HG02610 (cell line): ENCODE data around the gene GTF2IRD1.
"Not testable (repeated sequence)": the region's sequence is repeated elsewhere in the genome, so short reads cannot be mapped to it uniquely, and the experiment has no call there.

Experiments
- ATAC-seq: cut with Tn5 transposase; IDR thresholded peaks from one replicate; pipeline ENCODE4 v1.9.1; 2021; ENCODE audit warnings: mild to moderate bottlenecking, moderate library complexity; ENCODE audit not compliant: unreplicated experiment

Gene GTF2IRD1, protein sequence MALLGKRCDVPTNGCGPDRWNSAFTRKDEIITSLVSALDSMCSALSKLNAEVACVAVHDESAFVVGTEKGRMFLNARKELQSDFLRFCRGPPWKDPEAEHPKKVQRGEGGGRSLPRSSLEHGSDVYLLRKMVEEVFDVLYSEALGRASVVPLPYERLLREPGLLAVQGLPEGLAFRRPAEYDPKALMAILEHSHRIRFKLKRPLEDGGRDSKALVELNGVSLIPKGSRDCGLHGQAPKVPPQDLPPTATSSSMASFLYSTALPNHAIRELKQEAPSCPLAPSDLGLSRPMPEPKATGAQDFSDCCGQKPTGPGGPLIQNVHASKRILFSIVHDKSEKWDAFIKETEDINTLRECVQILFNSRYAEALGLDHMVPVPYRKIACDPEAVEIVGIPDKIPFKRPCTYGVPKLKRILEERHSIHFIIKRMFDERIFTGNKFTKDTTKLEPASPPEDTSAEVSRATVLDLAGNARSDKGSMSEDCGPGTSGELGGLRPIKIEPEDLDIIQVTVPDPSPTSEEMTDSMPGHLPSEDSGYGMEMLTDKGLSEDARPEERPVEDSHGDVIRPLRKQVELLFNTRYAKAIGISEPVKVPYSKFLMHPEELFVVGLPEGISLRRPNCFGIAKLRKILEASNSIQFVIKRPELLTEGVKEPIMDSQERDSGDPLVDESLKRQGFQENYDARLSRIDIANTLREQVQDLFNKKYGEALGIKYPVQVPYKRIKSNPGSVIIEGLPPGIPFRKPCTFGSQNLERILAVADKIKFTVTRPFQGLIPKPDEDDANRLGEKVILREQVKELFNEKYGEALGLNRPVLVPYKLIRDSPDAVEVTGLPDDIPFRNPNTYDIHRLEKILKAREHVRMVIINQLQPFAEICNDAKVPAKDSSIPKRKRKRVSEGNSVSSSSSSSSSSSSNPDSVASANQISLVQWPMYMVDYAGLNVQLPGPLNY

DNA sequence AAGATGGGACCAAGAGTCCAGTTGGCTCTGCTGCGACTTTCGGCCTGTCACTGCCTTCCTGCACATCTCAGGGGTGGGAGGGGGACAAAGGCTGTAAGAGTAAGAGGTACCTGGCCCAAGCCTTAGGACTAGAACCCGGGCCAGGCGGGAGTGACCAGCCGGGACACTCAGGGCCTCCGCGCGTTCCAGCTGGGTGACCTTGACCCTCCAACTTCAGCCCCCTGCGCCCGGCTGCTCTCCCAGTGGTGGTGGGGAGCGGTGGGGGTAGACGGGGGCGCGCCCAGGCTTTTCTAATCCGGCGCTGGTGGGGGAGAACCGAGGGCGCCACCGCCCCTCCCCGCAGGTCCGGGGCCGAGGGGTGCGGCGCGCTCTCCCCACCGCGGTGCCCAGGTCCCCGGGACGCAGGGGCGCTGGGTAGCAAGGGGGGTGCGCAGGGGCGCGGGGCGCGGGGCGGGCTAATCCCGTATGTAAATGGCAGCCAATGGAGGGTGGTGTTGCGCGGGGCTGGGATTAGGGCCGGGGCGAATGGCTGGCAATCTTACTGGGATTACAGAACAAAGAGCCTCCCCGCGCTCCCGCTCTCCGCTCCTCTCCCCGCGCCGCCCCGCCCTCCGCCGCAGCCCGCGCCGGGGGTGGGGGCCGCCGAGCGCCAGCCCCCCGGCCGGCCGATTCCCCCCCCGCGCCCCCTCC, at the start of gene GTF2IRD1:
TSS of gene GTF2IRD1 (plus strand) at position 585 of the 690 bp plus-strand sequence. CDS start 54,175 bp downstream, outside the sequence.
- ATAC-seq: no peak

DNA sequence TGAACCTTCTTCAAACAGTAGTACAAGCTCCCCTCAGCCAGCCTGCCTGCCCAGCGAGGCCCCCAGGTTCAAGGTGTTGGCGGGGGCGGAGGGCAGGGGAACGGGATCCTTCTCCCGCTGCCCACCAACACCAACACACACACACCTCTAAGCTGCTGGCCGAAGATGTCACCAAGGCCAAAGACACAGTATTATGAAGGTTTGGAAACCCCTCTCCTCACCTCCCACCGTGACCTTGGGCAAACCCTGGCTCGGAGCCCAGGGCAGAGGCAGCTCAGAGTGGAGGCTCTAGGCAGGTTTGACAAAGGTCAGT, 49.4 kb upstream of the GTF2IRD1 start:
- no peak for ATAC-seq

DNA sequence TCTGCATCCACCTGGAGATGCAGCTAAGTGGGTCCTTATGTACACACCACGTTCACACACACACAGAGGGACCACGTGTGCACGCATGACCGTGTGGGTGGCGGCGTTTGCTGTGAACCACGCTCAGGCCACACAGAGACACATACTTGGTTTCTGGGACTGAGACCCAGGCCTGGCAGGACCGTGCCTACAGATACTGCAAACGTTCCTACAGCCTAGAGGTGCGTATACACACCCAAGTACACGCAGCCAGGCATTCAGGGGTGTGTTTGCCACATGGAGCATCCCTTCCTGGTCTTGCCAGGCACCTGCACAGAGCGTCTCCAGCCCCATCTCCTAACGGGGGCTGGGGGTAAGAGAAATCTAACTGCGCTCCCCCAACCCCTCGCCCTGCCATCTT, 49.0 kb upstream of the GTF2IRD1 start:
- ATAC-seq: no peak

DNA sequence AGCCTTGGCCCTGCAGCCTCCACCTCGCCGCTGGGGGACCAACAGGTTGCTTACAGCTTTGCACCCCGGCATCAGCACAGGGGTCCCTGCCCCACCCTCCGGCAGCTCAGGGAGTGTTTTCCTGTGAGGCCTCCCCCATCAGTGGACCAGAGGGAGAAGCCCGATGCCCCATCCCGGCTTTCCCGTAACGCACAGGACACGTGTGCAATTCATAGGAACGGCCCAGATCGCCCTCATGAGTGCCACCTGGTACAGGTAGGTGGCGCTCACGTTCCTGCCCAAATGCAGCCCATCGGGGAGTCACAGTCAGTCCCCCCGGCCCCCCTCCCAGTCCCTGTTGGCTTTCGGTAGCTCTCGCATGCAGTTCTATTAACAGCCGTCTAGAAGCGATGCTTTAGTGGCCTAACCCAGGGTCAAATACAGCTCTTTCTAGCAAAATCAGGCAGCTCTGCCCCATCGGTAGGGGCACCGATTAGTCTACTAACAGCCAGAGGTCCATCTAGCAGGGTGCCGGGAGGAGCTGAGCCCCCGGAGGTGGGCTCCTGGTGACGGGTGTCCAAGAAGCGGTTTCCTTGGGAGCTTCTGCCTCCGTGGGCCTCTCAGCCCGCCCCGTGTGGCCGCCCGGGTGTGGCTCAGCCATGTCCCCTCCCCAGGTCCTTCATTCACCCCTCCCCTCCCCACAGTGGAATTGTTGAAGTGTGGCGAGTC, 48.4 kb upstream of the GTF2IRD1 start:
- ATAC-seq: no peak

DNA sequence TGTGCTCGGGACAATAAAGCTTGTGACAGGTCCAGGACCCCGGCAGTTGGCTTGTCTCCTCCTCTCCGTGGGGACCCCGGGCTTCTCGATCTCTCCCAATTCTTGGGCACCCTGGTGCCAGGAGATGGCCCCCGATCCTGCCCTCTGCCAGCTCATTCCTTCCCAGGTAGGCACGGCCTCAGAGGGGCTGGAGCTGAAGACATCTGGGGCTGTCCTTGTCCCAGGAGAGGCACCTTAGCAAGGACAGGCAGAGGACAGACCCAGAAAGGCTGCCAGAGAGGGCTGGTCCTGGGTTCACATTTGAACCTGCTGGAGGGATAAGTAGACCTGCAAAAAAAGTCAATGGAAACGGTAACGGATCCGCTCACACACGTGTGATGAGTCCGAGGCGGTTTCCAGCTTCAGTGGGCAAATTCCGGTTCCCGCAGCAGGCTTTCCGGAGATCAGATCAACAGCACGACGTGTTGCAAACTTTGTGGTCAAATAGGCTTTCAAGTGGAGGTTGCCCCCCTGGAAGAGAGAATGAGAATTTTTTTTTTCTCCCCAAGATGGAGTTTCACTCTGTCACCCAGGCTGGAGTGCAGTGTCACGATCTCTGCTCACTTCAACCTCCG, 47.7 kb upstream of the GTF2IRD1 start:
- no peak for ATAC-seq

DNA sequence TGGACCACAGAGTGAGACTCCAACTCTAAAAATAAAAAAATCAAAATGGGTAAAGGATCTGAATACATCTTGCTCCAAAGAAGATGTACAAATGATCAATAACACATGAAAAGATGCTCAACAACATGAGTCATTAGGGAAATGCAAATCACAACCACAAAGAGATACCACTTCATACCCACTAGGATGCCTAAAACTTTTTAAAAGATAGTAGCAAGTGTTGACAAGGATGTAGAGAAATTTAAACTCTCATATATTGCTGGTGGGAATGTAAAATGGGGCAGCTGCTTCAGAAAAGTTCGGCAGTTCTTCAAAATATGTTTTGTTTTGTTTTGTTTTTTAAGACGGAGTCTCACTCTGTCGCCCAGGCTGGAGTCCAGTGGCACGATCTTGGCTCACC, 45.7 kb upstream of the GTF2IRD1 start:
- ATAC-seq: no peak

DNA sequence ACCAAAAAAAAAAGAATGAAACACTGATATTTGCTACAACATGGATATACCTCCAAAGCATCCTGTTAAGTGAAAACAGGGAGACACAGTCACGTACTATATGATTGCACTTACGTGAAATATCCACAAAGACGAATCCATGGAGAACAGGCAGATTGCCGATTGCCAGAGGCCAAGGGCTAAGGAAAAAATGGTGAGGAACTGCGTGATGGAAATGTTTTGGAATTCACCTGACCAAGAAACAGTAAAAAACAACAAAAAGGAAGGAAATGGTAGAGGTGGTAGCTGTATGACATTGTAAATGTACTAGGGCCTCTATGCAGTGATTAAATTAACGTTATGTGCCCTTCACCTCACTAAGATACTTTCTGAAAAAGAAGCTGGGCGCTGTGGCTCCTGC, 44.1 kb upstream of the GTF2IRD1 start:
- no peak for ATAC-seq

DNA sequence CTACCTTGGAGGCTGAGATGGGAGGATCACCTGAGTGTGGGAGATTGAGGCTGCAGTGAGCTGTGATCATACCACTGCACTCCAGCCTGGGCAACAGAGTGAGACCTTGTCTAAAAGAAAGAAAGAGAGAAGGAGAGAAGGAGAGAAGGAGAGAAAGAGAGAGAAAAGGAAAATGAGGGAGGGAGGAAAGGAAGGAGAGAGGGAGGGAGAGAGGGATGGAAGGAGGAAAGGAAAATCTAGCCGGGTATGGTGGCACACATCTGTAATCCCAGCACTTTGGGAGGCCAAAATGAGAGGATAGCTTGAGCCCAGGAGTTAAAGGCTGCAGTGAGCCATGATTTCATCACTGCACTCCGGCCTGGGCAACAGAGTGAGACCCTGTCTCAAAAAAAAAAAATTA, 42.9 kb upstream of the GTF2IRD1 start:
- no peak for ATAC-seq

DNA sequence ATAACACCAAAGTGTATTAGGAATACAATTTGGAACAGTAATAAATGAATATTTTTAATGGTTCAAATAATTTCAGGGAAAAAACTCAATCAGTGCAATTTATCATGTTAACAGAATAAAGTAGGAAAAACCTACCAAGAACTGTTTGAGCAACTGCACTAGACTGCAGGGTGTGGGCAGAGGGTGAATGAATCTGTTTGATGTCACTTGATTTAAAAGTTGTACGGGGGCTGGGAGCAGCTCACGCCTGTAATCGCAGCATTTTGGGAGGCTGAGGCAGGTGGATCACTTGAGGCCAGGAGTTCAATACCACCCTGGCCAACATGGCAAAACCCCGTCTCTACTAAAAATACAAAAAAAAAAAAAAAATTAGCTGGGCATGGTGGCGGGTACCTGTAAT, 42.1 kb upstream of the GTF2IRD1 start:
- not testable (repeated sequence) for ATAC-seq

DNA sequence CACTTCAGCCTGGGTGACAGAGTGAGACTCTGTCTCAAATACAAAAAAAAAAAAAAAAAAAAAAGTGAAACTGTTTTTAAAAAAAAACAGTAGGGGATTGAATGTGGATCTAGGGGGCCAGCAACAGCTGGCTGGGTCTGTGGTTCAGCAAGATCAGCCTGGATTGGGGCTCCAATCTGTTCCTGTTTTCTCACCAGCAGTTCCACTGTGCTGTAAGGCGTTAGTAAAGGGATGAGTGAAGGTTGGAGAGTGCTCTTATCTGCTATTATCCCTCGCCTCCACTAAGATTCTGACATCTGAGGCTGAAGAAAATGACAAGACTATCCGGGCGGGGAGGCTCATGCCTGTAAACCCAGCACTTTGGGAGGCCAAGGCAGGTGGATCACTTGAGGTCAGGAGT, 41.6 kb upstream of the GTF2IRD1 start:
- ATAC-seq: no peak

DNA sequence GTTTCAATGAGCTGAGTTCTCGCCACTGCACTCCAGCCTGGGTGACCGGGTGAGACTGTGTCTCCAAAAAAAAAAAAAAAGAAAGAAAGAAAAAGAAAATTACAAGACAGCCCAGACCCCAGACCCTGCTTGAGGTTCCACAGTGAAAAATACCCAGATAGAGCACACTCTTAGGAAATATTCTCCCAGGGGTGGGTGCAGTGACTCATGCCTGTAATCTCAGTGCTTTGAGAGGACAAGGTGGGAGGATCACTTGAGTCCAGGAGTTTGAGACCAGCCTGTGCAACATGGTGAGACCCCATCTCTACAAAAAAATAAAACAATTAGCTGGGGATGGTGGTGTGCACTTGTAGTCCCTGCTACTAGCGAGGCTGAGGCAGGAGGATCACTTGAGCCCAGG, 41.1 kb upstream of the GTF2IRD1 start:
- no peak for ATAC-seq

DNA sequence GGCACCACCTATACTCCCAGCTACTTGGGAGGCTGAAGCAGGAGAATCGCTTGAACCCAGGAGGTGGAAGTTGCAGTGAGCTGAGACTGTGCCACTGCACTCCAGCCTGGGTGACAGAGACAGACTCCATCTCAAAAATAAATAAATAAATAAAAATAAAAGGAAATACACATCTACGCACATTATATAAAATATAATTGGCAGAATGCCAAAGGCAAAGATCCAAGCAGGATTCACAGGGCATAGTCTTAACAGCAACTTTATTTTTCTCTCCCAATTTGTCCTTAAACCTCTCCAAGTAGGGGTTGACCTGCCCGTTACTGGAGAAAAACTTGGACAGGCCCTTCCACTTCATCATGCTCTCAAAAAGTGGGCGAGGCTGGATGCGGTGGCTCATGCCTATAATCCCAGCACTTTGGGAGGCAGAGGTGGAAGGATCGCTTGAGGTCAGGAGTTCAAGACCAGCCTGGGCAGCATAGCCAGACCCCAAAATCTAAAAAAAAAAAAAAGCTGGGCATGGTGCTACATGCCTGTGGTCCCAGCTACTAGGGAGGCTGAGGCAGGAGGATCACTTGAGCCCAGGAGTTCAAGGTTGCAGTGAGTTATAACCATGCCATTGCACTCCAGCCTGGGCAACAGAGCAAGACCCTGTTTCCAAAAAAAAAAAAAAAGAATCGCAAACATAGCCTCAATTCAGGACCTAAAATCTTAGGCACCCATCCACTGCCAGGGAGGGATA, 38.9 kb upstream of the GTF2IRD1 start:
- ATAC-seq: not testable (repeated sequence)

DNA sequence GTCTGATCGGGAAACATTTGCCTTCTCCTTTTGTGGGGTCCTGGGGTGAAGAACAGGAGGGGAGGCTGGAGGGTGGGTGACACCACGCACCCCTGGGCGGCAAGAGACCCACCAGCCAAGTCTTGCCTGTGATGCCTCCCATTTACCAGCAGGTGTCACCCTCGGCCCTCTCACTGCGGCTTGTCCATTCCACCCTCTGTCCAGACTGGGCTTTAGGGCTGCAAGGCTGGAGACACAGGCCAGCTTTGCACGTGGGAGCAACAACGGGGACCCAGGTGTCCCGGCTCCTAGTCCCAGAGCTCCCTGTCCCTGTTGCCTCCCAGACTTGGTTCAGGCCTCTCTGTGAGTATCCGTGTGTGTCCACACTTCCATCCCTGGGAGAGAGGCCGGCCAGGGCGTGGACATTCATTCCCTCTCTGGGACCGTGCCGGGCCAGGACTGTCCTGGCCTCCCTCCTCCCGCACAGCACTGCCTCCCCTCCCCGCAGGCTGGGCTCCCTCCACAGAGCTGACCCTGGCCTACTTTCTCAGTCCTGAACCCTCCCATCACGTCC, 36.2 kb upstream of the GTF2IRD1 start:
- peak; percentile 40 for ATAC-seq

DNA sequence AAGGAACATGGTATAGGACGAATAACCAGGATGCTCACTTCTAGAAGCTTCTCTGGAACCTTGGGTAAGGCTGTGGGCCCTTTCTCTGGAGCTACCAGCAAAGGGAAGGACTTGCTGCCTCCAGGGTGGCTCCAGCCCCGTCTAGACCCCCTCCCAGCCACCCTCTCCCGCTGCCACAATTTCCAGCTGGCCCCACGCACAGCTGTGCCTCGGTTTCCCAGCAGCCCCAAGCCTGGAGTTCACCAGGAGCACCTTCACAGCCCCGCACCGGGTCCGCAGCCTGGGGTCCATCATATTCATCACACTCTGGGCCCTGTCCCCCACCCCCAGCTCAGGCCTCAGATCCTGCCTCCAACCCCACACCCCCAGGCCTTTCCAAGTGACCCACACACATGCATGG, 35.6 kb upstream of the GTF2IRD1 start:
- ATAC-seq: no peak

DNA sequence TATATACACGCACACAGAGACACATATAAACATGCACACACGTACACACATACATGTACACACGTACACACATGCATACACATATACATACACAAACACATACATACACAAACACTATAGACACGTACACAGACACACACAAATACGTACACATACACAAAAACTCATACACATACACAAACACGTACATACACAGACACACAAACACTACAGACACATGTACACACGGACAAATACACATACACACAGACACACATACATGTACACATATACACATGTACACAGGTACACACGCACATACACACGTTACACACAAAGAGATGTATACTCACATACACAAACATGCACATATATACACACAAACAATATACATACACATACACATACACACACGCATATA, 35.2 kb upstream of the GTF2IRD1 start:
- ATAC-seq: no peak

DNA sequence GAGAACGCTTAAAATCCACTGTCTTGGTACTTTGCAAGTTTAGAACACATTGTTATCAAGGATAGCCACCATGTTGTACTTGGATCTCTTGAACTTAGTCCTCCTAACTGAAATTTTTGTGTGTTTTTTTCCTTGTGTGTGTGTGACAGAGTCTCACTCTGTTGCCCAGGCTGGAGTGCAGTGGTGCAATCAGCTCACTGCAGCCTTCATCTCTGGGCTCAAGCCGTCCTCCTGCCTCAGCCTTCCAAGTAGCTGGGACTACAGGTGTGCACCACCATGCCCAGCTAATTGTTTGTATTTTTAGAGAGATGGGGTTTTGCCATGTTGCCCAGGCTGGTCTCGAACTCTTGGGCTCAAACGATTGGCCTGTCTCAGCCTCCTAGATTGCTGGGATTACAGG, 34.5 kb upstream of the GTF2IRD1 start:
- ATAC-seq: not testable (repeated sequence)

DNA sequence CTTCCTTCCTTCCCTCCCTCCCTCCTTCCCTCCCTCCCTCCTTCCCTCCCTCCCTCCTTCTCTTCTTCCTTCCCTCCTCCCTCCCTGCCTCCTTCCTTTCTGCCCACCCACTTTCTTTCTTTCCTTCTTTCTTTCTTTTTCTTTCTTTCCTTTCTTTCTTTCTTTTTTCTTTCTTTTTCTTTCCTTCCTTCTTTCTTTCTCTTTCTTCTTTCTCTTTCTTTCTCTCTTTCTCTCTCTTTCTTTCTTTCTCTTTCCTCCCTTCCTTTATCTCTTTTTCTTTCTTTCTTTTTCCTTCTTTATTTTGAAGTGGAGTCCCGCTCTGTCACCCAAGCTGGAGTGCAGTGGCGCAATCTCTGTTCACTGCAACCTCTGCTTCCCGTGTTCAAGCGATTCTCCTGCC, 33.7 kb upstream of the GTF2IRD1 start:
- ATAC-seq: no peak

DNA sequence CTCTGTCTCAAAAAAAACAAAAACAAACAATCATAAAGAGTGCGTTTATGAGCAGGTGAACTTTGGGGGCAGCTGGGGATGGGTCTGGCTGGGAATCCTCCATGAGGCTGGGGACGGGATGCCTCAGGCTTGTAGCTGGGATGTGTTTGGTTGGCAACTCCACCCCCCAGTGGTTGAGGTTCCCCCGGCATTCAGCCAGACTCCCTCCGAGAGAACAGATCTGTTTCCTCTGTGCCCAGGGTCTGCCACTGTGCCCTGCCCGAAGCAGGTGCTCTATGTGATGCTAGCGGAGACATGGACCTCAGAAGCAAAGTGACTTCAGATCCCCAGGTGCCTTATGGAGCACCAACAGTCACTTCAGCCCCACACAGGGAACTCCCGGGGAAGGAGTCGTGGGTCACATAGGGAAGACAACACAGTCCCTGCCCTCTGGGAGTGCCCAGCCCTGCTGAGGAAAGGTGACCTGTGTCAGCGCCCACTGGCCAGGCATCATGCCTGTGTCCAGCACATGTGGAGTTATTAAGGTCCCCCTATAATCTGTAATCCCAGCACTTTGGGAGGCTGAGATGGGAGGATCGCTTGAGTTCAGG, 29.3 kb upstream of the GTF2IRD1 start:
- no peak for ATAC-seq

DNA sequence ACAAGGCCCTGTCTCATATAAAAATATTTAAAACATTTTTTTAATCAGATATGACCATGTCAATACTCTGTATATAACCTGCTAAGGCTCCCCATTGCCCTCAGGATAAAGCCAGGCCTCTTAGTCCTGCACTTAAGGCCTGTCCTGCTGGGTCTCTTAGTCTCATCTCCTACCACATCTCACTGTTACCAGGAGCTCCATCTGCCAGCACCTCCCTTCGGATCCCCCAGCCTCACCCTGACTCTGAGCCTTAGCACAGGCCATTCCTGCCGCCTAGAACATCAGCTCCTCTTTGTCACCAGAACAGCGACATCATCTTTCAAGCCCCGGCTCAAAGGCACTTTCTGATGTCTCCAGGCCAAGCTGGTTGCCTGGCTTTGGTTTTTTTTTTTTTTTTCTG, 25.7 kb upstream of the GTF2IRD1 start:
- ATAC-seq: no peak
